SK-N-SH (cell line): Measurements from ENCODE around the gene TTC39A. TPM values are rescaled to one million over a fixed set of nuclear protein-coding genes. Genes with fewer than 3 reads are reported as not detected.

Experiments used
- CTCF ChIA-PET: fragments of 300-600, 350-600 bp; formaldehyde crosslinking; extraction: SDS; loops from one replicate; lab custom pipeline; 2021; lab: Yijun Ruan, JAX
- POLR2A ChIA-PET: fragments of 350-600 bp; sonication (Branson Sonifier 250); formaldehyde crosslinking; extraction: SDS; loops from one replicate; lab custom pipeline; 2020; ENCODE audit warnings: antibody characterized with exemption, inconsistent platforms; lab: Yijun Ruan, JAX
- DNase-seq: peaks from one replicate; pipeline ENCODE4 v3.0.0; 2012
- H2AFZ ChIP-seq: fragments of 200-600 bp; sonication (generic); 2 replicates; pipeline ENCODE4 v1.8.1; 2016; ENCODE audit warnings: antibody characterized with exemption, mild to moderate bottlenecking, low read depth
- H3F3A ChIP-seq: fragments of 200-600 bp; sonication (generic); replicated peaks from 2 replicates; pipeline ENCODE3; 2016; ENCODE audit warnings: antibody characterized with exemption, mild to moderate bottlenecking; ENCODE audit not compliant: insufficient read depth
- H3K27ac ChIP-seq, 2 experiments: fragments of 200-500 bp in 1 of 2; fragments of 200-600 bp in 1 of 2; sonication (Bioruptor generic) in 1 of 2; sonication (generic), shearing (Covaris generic) in 1 of 2; 2 replicates each; pipeline versions ENCODE4 v1.5.1 to v1.6.1; 2014 to 2016; ENCODE audit warnings: low read depth in 2 of 2, inconsistent platforms in 1 of 2, low read length in 1 of 2, mild to moderate bottlenecking in 1 of 2, mixed read lengths in 1 of 2
- H3K27me3 ChIP-seq: fragments of 200-600 bp; sonication (generic), shearing (Covaris generic); 2 replicates; pipeline ENCODE4 v1.6.1; 2016; ENCODE audit warnings: mixed run types; ENCODE audit not compliant: insufficient read depth
- H3K36me3 ChIP-seq, 2 experiments: fragments of 200-500 bp in 1 of 2; fragments of 200-600 bp in 1 of 2; sonication (Bioruptor generic) in 1 of 2; sonication (generic) in 1 of 2; replicated peaks in 1 of 2; 2 replicates each; pipeline versions ENCODE3 to v1.5.1; 2014 to 2016; ENCODE audit warnings: low read length in 1 of 2, mild to moderate bottlenecking in 1 of 2; ENCODE audit not compliant: insufficient read depth in 2 of 2, control insufficient read depth in 1 of 2
- H3K4me1 ChIP-seq, 2 experiments: fragments of 200-500 bp in 1 of 2; fragments of 200-600 bp in 1 of 2; sonication (Bioruptor generic) in 1 of 2; sonication (generic), shearing (Covaris generic) in 1 of 2; 2 replicates each; pipeline versions ENCODE4 v1.5.1 to v1.6.1; 2014 to 2016; ENCODE audit warnings: low read depth in 1 of 2, low read length in 1 of 2, mixed run types in 1 of 2; ENCODE audit not compliant: insufficient read depth in 2 of 2, control insufficient read depth in 1 of 2
- H3K4me2 ChIP-seq: fragments of 200-600 bp; sonication (generic), shearing (Covaris generic); 2 replicates; pipeline ENCODE4 v1.6.1; 2017; ENCODE audit warnings: mixed run types
- H3K4me3 ChIP-seq, 2 experiments: fragments of 200-500 bp in 1 of 2; fragments of 200-600 bp in 1 of 2; sonication (Bioruptor generic) in 1 of 2; sonication (generic), shearing (Covaris generic) in 1 of 2; 2 replicates each; pipeline versions ENCODE4 v1.5.1 to v1.8.1; 2014 to 2016; ENCODE audit warnings: low read depth in 2 of 2, inconsistent platforms in 1 of 2, low read length in 1 of 2, mild to moderate bottlenecking in 1 of 2, mixed read lengths in 1 of 2, moderate library complexity in 1 of 2
- H3K79me2 ChIP-seq: fragments of 200-600 bp; sonication (generic); 2 replicates; pipeline ENCODE4 v1.8.1; 2017; ENCODE audit warnings: mild to moderate bottlenecking; ENCODE audit not compliant: insufficient read depth
- H3K9ac ChIP-seq: fragments of 200-600 bp; sonication (generic); 2 replicates; pipeline ENCODE4 v1.6.1; 2017; ENCODE audit warnings: mixed run types
- H3K9me2 ChIP-seq: fragments of 200-600 bp; sonication (generic); 2 replicates; pipeline ENCODE4 v1.6.1; 2017; ENCODE audit warnings: mixed run types
- H3K9me3 ChIP-seq: fragments of 200-600 bp; sonication (generic); 2 replicates; pipeline ENCODE4 v1.6.1; 2017; ENCODE audit warnings: mixed run types, mild to moderate bottlenecking, moderate library complexity
- H4K20me1 ChIP-seq: fragments of 200-600 bp; sonication (generic); 2 replicates; pipeline ENCODE4 v1.6.1; 2017; ENCODE audit warnings: mild to moderate bottlenecking, mixed run types; ENCODE audit not compliant: insufficient read depth
- ELF1 ChIP-seq: IDR thresholded peaks from 2 replicates; pipeline ENCODE4 v1.4.0; 2012
- EP300 ChIP-seq, 2 experiments: IDR thresholded peaks; 2 replicates each; pipeline versions ENCODE4 v1.4.0 to v1.6.1; 2012; ENCODE audit warnings: borderline replicate concordance in 1 of 2, low read depth in 1 of 2, low read length in 1 of 2
- EZH2phosphoT487 ChIP-seq: fragments of 200-600 bp; sonication (generic); IDR thresholded peaks from 2 replicates; pipeline ENCODE4 v1.6.1; 2017; ENCODE audit warnings: low read depth, mixed run types, mild to moderate bottlenecking, antibody characterized with exemption, moderate library complexity, borderline replicate concordance
- GABPA ChIP-seq: IDR thresholded peaks from 2 replicates; pipeline ENCODE4 v1.4.0; 2012; ENCODE audit warnings: low read depth, mild to moderate bottlenecking
- GATA2 ChIP-seq: sonication (generic); formaldehyde crosslinking; IDR thresholded peaks from 2 replicates; pipeline ENCODE4 v1.5.0; 2020; ENCODE audit warnings: mild to moderate bottlenecking, missing genetic modification reagents
- IRF3 ChIP-seq: fragments of 150-350 bp; IDR thresholded peaks from 2 replicates; pipeline ENCODE4 v1.6.1; 2016; ENCODE audit warnings: mild to moderate bottlenecking, low read depth, low read length
- MXI1 ChIP-seq: IDR thresholded peaks from 2 replicates; pipeline ENCODE4 v1.6.1; 2012; ENCODE audit warnings: mild to moderate bottlenecking, low read depth, low read length, improper control_type of control experiment
- PBX3 ChIP-seq: IDR thresholded peaks from 2 replicates; pipeline ENCODE4; 2012
- POLR2AphosphoS5 ChIP-seq: IDR thresholded peaks from 2 replicates; pipeline ENCODE4 v1.6.1; 2012; ENCODE audit warnings: low read depth, low read length
- RCOR1 ChIP-seq: fragments of 150-350 bp; IDR thresholded peaks from 2 replicates; pipeline ENCODE4 v1.6.1; 2017; ENCODE audit warnings: antibody characterized with exemption, low read length
- RXRA ChIP-seq: IDR thresholded peaks from 2 replicates; pipeline ENCODE4 v1.4.0; 2012; ENCODE audit warnings: low read depth, mild to moderate bottlenecking, borderline replicate concordance
- SIN3A ChIP-seq: IDR thresholded peaks from 2 replicates; pipeline ENCODE4 v1.6.1; 2012; ENCODE audit warnings: low read depth, mild to moderate bottlenecking, low read length, moderate library complexity, borderline replicate concordance
- TEAD4 ChIP-seq: IDR thresholded peaks from 2 replicates; pipeline ENCODE4 v1.4.0; 2012; ENCODE audit warnings: mild to moderate bottlenecking, borderline replicate concordance; ENCODE audit not compliant: insufficient read depth
- USF2 ChIP-seq: fragments of 150-350 bp; IDR thresholded peaks from 2 replicates; pipeline ENCODE4 v1.6.1; 2017; ENCODE audit warnings: antibody characterized with exemption, low read length, low read depth, borderline replicate concordance
- ZBTB33 ChIP-seq: IDR thresholded peaks from 2 replicates; pipeline ENCODE4 v1.4.0; 2012; ENCODE audit warnings: low read depth, borderline replicate concordance
- WGBS: methylation state at CpG from one replicate; pipeline ENCODE4 v1.1.6; 2017; ENCODE audit warnings: low lambda C conversion rate; 5-methylcytosine and 5-hydroxymethylcytosine counted together
- polyA plus RNA-seq, 3 experiments: library from polyadenylated mRNA; depleted of rRNA; stranded (reverse); fragments of >200 nt; gene quantifications; 2 replicates each; pipeline ENCODE4 v1.2.3, GENCODE V29; 2012
- TF ChIP-seq, protein P1 (sequence below): IDR thresholded peaks from 2 replicates; pipeline ENCODE4 v1.4.0; 2012; ENCODE audit warnings: low read depth
- TF ChIP-seq, protein P2 (sequence below): IDR thresholded peaks from 2 replicates; pipeline ENCODE4 v1.6.1; 2012; ENCODE audit warnings: mild to moderate bottlenecking, low read depth, low read length, moderate library complexity

Gene TTC39A
- polyA plus RNA-seq, 1 of the 3 experiments (the other 2 are of a cell fraction), result 0.97 TPM

GRCh38 chr1:51253691-51254090, 76.7 kb downstream of the TTC39A start:
- H3K79me2 ChIP-seq, result peaks cover 99% of the 10 kb centered on the region
- TF ChIP-seq EP300 (IDR thresholded peaks at IDR 0.05; ENCODE audit: borderline replicate concordance in 1 of 2, low read depth in 1 of 2, low read length in 1 of 2) (no peak), GATA2 (CRISPR knock-in tag) (no peak), USF2 (no peak), EZH2phosphoT487 (no peak), GABPA (no peak), SIN3A (no peak), PBX3 (no peak), MXI1 (no peak), ELF1 (no peak), POLR2AphosphoS5 (no peak), RCOR1 (no peak), RXRA (no peak), TEAD4 (no peak), ZBTB33 (no peak), IRF3 (no peak)
- TF ChIP-seq, protein P1, sequence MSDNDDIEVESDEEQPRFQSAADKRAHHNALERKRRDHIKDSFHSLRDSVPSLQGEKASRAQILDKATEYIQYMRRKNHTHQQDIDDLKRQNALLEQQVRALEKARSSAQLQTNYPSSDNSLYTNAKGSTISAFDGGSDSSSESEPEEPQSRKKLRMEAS, result no peak
- TF ChIP-seq, protein P2, sequence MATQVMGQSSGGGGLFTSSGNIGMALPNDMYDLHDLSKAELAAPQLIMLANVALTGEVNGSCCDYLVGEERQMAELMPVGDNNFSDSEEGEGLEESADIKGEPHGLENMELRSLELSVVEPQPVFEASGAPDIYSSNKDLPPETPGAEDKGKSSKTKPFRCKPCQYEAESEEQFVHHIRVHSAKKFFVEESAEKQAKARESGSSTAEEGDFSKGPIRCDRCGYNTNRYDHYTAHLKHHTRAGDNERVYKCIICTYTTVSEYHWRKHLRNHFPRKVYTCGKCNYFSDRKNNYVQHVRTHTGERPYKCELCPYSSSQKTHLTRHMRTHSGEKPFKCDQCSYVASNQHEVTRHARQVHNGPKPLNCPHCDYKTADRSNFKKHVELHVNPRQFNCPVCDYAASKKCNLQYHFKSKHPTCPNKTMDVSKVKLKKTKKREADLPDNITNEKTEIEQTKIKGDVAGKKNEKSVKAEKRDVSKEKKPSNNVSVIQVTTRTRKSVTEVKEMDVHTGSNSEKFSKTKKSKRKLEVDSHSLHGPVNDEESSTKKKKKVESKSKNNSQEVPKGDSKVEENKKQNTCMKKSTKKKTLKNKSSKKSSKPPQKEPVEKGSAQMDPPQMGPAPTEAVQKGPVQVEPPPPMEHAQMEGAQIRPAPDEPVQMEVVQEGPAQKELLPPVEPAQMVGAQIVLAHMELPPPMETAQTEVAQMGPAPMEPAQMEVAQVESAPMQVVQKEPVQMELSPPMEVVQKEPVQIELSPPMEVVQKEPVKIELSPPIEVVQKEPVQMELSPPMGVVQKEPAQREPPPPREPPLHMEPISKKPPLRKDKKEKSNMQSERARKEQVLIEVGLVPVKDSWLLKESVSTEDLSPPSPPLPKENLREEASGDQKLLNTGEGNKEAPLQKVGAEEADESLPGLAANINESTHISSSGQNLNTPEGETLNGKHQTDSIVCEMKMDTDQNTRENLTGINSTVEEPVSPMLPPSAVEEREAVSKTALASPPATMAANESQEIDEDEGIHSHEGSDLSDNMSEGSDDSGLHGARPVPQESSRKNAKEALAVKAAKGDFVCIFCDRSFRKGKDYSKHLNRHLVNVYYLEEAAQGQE, result no peak
- peaks cover 97% of the 10 kb centered on the region for H4K20me1 ChIP-seq
- no peaks in the 10 kb centered on the region for H3K9me2 ChIP-seq
- peaks cover 3% of the 10 kb centered on the region for H3F3A ChIP-seq
- H3K9me3 ChIP-seq, result no peaks in the 10 kb centered on the region
- H3K4me2 ChIP-seq, result no peak overlapping the region
- no peaks in the 10 kb centered on the region for H3K36me3 ChIP-seq
- no peak overlapping the region for H2AFZ ChIP-seq
- H3K27ac ChIP-seq, result no peak overlapping the region; a peak in 1 of 4 replicates
- POLR2A ChIA-PET, result no interaction called here
- H3K27me3 ChIP-seq, result no peaks in the 10 kb centered on the region
- CTCF ChIA-PET, result no interaction called here
- no peaks in the 10 kb centered on the region for H3K4me1 ChIP-seq
- DNase-seq, result no peak
- H3K4me3 ChIP-seq, result no peak overlapping the region
- WGBS, result 93% methylated on average over 5 of the region's 5 CpGs
- H3K9ac ChIP-seq, result no peak overlapping the region
